BLaER1 (cell line): ENCODE results near the gene LPCAT4.
A peak's percentile ranks its signal among the peaks of the same experiment; 100 is the strongest.
"Not testable (repeated sequence)": the region's sequence is repeated elsewhere in the genome, so short reads cannot be mapped to it uniquely, and the experiment has no call there.

Source experiments
- H3K27ac ChIP-seq: shearing (Covaris generic); formaldehyde crosslinking; 2 replicates; pipeline ENCODE4 v1.8.1; 2022
- H3K27me3 ChIP-seq: shearing (Covaris generic); formaldehyde crosslinking; 2 replicates; pipeline ENCODE4 v1.8.1; 2022
- H3K36me3 ChIP-seq: shearing (Covaris generic); formaldehyde crosslinking; 2 replicates; pipeline ENCODE4 v1.8.1; 2022
- H3K4me1 ChIP-seq: shearing (Covaris generic); formaldehyde crosslinking; 2 replicates; pipeline ENCODE4 v1.8.1; 2022
- H3K4me2 ChIP-seq: shearing (Covaris generic); formaldehyde crosslinking; 2 replicates; pipeline ENCODE4 v1.8.1; 2022
- H3K4me3 ChIP-seq: shearing (Covaris generic); formaldehyde crosslinking; 2 replicates; pipeline ENCODE4 v1.8.1; 2022
- H3K9ac ChIP-seq: shearing (Covaris generic); formaldehyde crosslinking; 2 replicates; pipeline ENCODE4 v1.8.1; 2022
- H3K9me3 ChIP-seq: shearing (Covaris generic); formaldehyde crosslinking; 2 replicates; pipeline ENCODE4 v1.8.1; 2022
- H4K20me1 ChIP-seq: shearing (Covaris generic); formaldehyde crosslinking; 2 replicates; pipeline ENCODE4 v1.8.1; 2022
- Cebpa-rat ChIP-seq: shearing (Covaris generic); IDR thresholded peaks from 2 replicates; pipeline ENCODE4 v1.8.1; 2022

Gene LPCAT4

GRCh38 chr15:34376856-34377255 is 9.9 kb upstream of the LPCAT4 start:
- H3K4me1 ChIP-seq, result no peaks in the 10 kb centered on the region
- no peak overlapping the region for H3K4me2 ChIP-seq
- H3K9ac ChIP-seq, result no peak overlapping the region
- TF ChIP-seq Cebpa-rat, result no peak
- H3K27ac ChIP-seq, result no peak overlapping the region
- H3K27me3 ChIP-seq, result no peaks in the 10 kb centered on the region
- 0 out of 2 replicates have a peak, but pooled peaks cover 10% of the 10 kb centered on the region for H3K36me3 ChIP-seq
- no peaks in the 10 kb centered on the region for H3K9me3 ChIP-seq
- no peaks in the 10 kb centered on the region for H4K20me1 ChIP-seq
- no peak overlapping the region for H3K4me3 ChIP-seq

GRCh38 chr15:34375541-34375940 is 8.5 kb upstream of the LPCAT4 start:
- H3K36me3 ChIP-seq, H3K4me2 ChIP-seq, H3K9ac ChIP-seq, H3K27ac ChIP-seq, H3K27me3 ChIP-seq, H3K9me3 ChIP-seq, H3K4me3 ChIP-seq, H3K4me1 ChIP-seq, H4K20me1 ChIP-seq: not testable (repeated sequence)

- Histone ChIP-seq H4K20me1 (no peaks in the 10 kb centered on the region), H3K4me3 (no peak overlapping the region), H3K4me2 (no peak overlapping the region), H3K27me3 (no peaks in the 10 kb centered on the region), H3K4me1 (no peaks in the 10 kb centered on the region), H3K9me3 (no peaks in the 10 kb centered on the region), H3K9ac (no peak overlapping the region), H3K27ac (no peak overlapping the region), H3K36me3 (0 out of 2 replicates have a peak, but pooled peaks cover 10% of the 10 kb centered on the region)
- TF ChIP-seq Cebpa-rat, result no peak
Observed at GRCh38 chr15:34374816-34375215, 7.8 kb upstream of the LPCAT4 start.

GRCh38 chr15:34373951-34374350 is 7.0 kb upstream of the LPCAT4 start:
- Histone ChIP-seq H3K36me3 (0 out of 2 replicates have a peak, but pooled peaks cover 10% of the 10 kb centered on the region), H3K27me3 (no peaks in the 10 kb centered on the region), H4K20me1 (no peaks in the 10 kb centered on the region), H3K4me2 (no peak overlapping the region), H3K27ac (no peak overlapping the region), H3K4me3 (no peak overlapping the region), H3K9ac (no peak overlapping the region), H3K9me3 (no peaks in the 10 kb centered on the region), H3K4me1 (peaks cover 3% of the 10 kb centered on the region; the same call in 1 of the 2 replicates)
- no peak for TF ChIP-seq Cebpa-rat

GRCh38 chr15:34370643-34371042 is 3.6 kb upstream of the LPCAT4 start:
- no peak overlapping the region for H3K4me2 ChIP-seq
- no peaks in the 10 kb centered on the region for H3K27me3 ChIP-seq
- peaks cover 20% of the 10 kb centered on the region for H3K4me1 ChIP-seq
- H3K36me3 ChIP-seq, result 0 out of 2 replicates have a peak, but pooled peaks cover 10% of the 10 kb centered on the region
- no peak overlapping the region for H3K4me3 ChIP-seq
- H3K27ac ChIP-seq, result no peak overlapping the region
- H4K20me1 ChIP-seq, result peaks cover 6% of the 10 kb centered on the region
- no peak overlapping the region for H3K9ac ChIP-seq
- H3K9me3 ChIP-seq, result no peaks in the 10 kb centered on the region
- TF ChIP-seq Cebpa-rat, result no peak

- Histone ChIP-seq H3K4me1 (peaks cover 25% of the 10 kb centered on the region), H3K4me3 (no peak overlapping the region), H3K27me3 (no peaks in the 10 kb centered on the region), H3K9ac (no peak overlapping the region), H4K20me1 (peaks cover 12% of the 10 kb centered on the region), H3K27ac (no peak overlapping the region), H3K36me3 (0 out of 2 replicates have a peak, but pooled peaks cover 10% of the 10 kb centered on the region), H3K4me2 (no peak overlapping the region), H3K9me3 (no peaks in the 10 kb centered on the region)
- no peak for TF ChIP-seq Cebpa-rat
Observed at GRCh38 chr15:34370129-34370528, 3.1 kb upstream of the LPCAT4 start.

- Histone ChIP-seq H3K27ac (peak overlapping the region; percentile 63), H3K4me1 (peaks cover 43% of the 10 kb centered on the region), H4K20me1 (peaks cover 16% of the 10 kb centered on the region), H3K9ac (peak overlapping the region; percentile 96), H3K9me3 (no peaks in the 10 kb centered on the region), H3K36me3 (peaks cover 26% of the 10 kb centered on the region), H3K4me3 (peak overlapping the region; percentile 83), H3K4me2 (peak overlapping the region; percentile 95), H3K27me3 (no peaks in the 10 kb centered on the region)
- no peak for TF ChIP-seq Cebpa-rat
Observed at GRCh38 chr15:34366271-34367065, 528 bp downstream of the LPCAT4 start.

GRCh38 chr15:34365836-34366235 is 1.2 kb downstream of the LPCAT4 start:
- no peaks in the 10 kb centered on the region for H3K9me3 ChIP-seq
- no peak for TF ChIP-seq Cebpa-rat
- H3K4me1 ChIP-seq, result peaks cover 43% of the 10 kb centered on the region
- peaks cover 16% of the 10 kb centered on the region for H4K20me1 ChIP-seq
- H3K4me3 ChIP-seq, result peak overlapping the region; percentile 83
- H3K9ac ChIP-seq, result peak overlapping the region; percentile 96
- no peaks in the 10 kb centered on the region for H3K27me3 ChIP-seq
- peak overlapping the region; percentile 19; the same call in 1 of the 2 replicates for H3K27ac ChIP-seq
- peak overlapping the region; percentile 95 for H3K4me2 ChIP-seq
- peaks cover 33% of the 10 kb centered on the region for H3K36me3 ChIP-seq

GRCh38 chr15:34365091-34365825 is 1.7 kb downstream of the LPCAT4 start:
- Histone ChIP-seq H3K27ac (no peak overlapping the region), H3K27me3 (no peaks in the 10 kb centered on the region), H3K9ac (peak overlapping the region; percentile 96), H3K36me3 (peaks cover 38% of the 10 kb centered on the region), H4K20me1 (peaks cover 16% of the 10 kb centered on the region), H3K4me1 (peaks cover 43% of the 10 kb centered on the region), H3K4me3 (peak overlapping the region; percentile 83), H3K9me3 (no peaks in the 10 kb centered on the region), H3K4me2 (peak overlapping the region; percentile 95)
- TF ChIP-seq Cebpa-rat, result no peak

- no peak overlapping the region for H3K4me2 ChIP-seq
- H3K9ac ChIP-seq, result no peak overlapping the region
- no peak overlapping the region for H3K27ac ChIP-seq
- no peak for TF ChIP-seq Cebpa-rat
- H3K4me1 ChIP-seq, result peaks cover 41% of the 10 kb centered on the region
- H3K27me3 ChIP-seq, result no peaks in the 10 kb centered on the region
- no peaks in the 10 kb centered on the region for H3K9me3 ChIP-seq
- no peak overlapping the region for H3K4me3 ChIP-seq
- H3K36me3 ChIP-seq, result peaks cover 51% of the 10 kb centered on the region
- H4K20me1 ChIP-seq, result peaks cover 16% of the 10 kb centered on the region
Observed at GRCh38 chr15:34364041-34364440, 3.0 kb downstream of the LPCAT4 start.
